Adrenal gland (tissue), 5 donors: Measurements from ENCODE around the gene KIRREL3.

Experiments
- CTCF ChIP-seq, 6 experiments: fragments of 450-650 bp in 4 of 6; fragments of 200-600 bp in 2 of 6; sonication (generic) in 1 of 6; IDR thresholded peaks; 1 replicate in 5 of 6; 2 replicates in 1 of 6; pipeline versions ENCODE4 v1.5.1 to v1.8.0; 2016 to 2021; ENCODE audit warnings: antibody characterized with exemption in 6 of 6, mild to moderate bottlenecking in 2 of 6, moderate library complexity in 1 of 6
- POLR2A ChIP-seq, 2 donors: fragments of 450-650 bp; IDR thresholded peaks; one replicate each; pipeline ENCODE4 v1.6.1; 2017; ENCODE audit warnings: antibody characterized with exemption in 2 of 2, mild to moderate bottlenecking in 2 of 2, moderate library complexity in 1 of 2
- donor health status: DM: no; HTN: no; CAD: no.

GRCh38 chr11:126725521-126725920 lies 275.0 kb downstream of the KIRREL3 start:
- TF ChIP-seq CTCF (IDR thresholded peaks at IDR 0.05), result no peak
- no peak for TF ChIP-seq POLR2A (IDR thresholded peaks at IDR 0.05)
